B cell (primary cell): Measurements from ENCODE around the gene TRIP13. TPM values are rescaled to one million over a fixed set of nuclear protein-coding genes. Genes with fewer than 3 reads are reported as not detected.
A peak's percentile ranks its signal among the peaks of the same experiment; 100 is the strongest.

Experiments
- ATAC-seq: fragments of 200-7000 bp; cut with Tn5 transposase; one replicate; pipeline ENCODE4 v1.10.0; 2021; ENCODE audit warnings: low read depth, mild to moderate bottlenecking, moderate number of reproducible peaks, moderate library complexity
- CTCF ChIA-PET: fragments of 350-600 bp; sonication (Branson Sonifier 250); formaldehyde crosslinking; loops from one replicate; lab custom pipeline; 2021; ENCODE audit warnings: antibody characterized with exemption, inconsistent platforms; lab: Charles Lee
- POLR2A ChIA-PET: fragments of 350-600 bp; sonication (Branson Sonifier 250); formaldehyde crosslinking; loops from one replicate; lab custom pipeline; 2021; ENCODE audit warnings: antibody characterized with exemption; lab: Charles Lee
- DNase-seq: peaks from one replicate; pipeline ENCODE4 v3.0.0; 2013
- H2AFZ ChIP-seq: 2 replicates; pipeline ENCODE4 v1.6.1; 2012; ENCODE audit warnings: mild to moderate bottlenecking, low read depth, low read length; ENCODE audit not compliant: insufficient read depth, poor library complexity, severe bottlenecking
- H3K27ac ChIP-seq, 2 donors: 1 replicate in 1 of 2; 2 replicates in 1 of 2; pipeline ENCODE4 v1.5.1; 2012 to 2013; ENCODE audit warnings: low read length in 2 of 2, mild to moderate bottlenecking in 2 of 2, moderate library complexity in 1 of 2
- H3K27me3 ChIP-seq, 4 experiments: fragments of 200-600 bp in 1 of 4; sonication (generic) in 1 of 4; replicated peaks in 1 of 4; 1 replicate in 2 of 4; 2 replicates in 2 of 4; pipeline versions ENCODE4 v1.6.1 to v1.7.0; 2013 to 2016; ENCODE audit warnings: low read length in 3 of 4, mild to moderate bottlenecking in 2 of 4, mixed read lengths in 1 of 4, moderate library complexity in 1 of 4; ENCODE audit not compliant: insufficient read depth in 4 of 4, control insufficient read depth in 3 of 4; ENCODE audit errors: control extremely low read depth in 1 of 4
- H3K36me3 ChIP-seq, 2 experiments: replicated peaks in 1 of 2; 1 replicate in 1 of 2; 2 replicates in 1 of 2; pipeline versions ENCODE4 v1.6.1 to v1.7.1; 2013; ENCODE audit warnings: low read length in 1 of 2; ENCODE audit not compliant: insufficient read depth in 2 of 2, control insufficient read depth in 1 of 2; ENCODE audit errors: control extremely low read depth in 1 of 2, extremely low read depth in 1 of 2
- H3K4me1 ChIP-seq, 2 donors: fragments of 200-600 bp in 1 of 2; sonication (generic) in 1 of 2; 1 replicate in 1 of 2; 2 replicates in 1 of 2; pipeline versions ENCODE4 v1.5.1 to v1.6.1; 2013 to 2017; ENCODE audit warnings: low read length in 2 of 2; ENCODE audit not compliant: control insufficient read depth in 2 of 2, insufficient read depth in 2 of 2
- H3K4me2 ChIP-seq: replicated peaks from 2 replicates; pipeline ENCODE3; 2012; ENCODE audit warnings: mild to moderate bottlenecking, low read depth, low read length; ENCODE audit not compliant: poor library complexity, severe bottlenecking
- H3K4me3 ChIP-seq, 5 experiments: fragments of 200-600 bp in 1 of 5; sonication (generic) in 1 of 5; 1 replicate in 3 of 5; 2 replicates in 2 of 5; pipeline versions ENCODE4 v1.5.1 to v1.7.0; 2011 to 2016; ENCODE audit warnings: low read length in 4 of 5, mild to moderate bottlenecking in 4 of 5, low read depth in 2 of 5, control low read depth in 1 of 5, moderate library complexity in 1 of 5; ENCODE audit not compliant: insufficient read depth in 1 of 5; ENCODE audit errors: control extremely low read depth in 1 of 5, extremely low read depth in 1 of 5
- H3K79me2 ChIP-seq: fragments of 200-600 bp; sonication (generic); one replicate; pipeline ENCODE4 v1.6.0; 2016; ENCODE audit warnings: low read length; ENCODE audit not compliant: control insufficient read depth, insufficient read depth
- H3K9ac ChIP-seq: fragments of 200-600 bp; sonication (generic); 2 replicates; pipeline ENCODE4 v1.6.1; 2017; ENCODE audit warnings: mild to moderate bottlenecking, low read length, moderate library complexity
- H3K9me3 ChIP-seq, 3 donors: one replicate each; pipeline versions ENCODE4 v1.6.1 to v1.7.1; 2013; ENCODE audit warnings: low read length in 2 of 3; ENCODE audit not compliant: control insufficient read depth in 2 of 3, insufficient read depth in 1 of 3; ENCODE audit errors: control extremely low read depth in 1 of 3
- H4K20me1 ChIP-seq: 2 replicates; pipeline ENCODE4 v1.6.0; 2012; ENCODE audit warnings: mild to moderate bottlenecking, low read length; ENCODE audit not compliant: insufficient read depth, control insufficient read depth, poor library complexity, severe bottlenecking
- H3K27ac Mint-ChIP-seq: one replicate; pipeline ENCODE4 v1.8.0; 2021; ENCODE audit warnings: mixed read lengths
- H3K27me3 Mint-ChIP-seq: one replicate; pipeline ENCODE4 v1.8.0; 2021; ENCODE audit warnings: mixed read lengths
- H3K4me1 Mint-ChIP-seq: one replicate; pipeline ENCODE4 v1.8.0; 2021; ENCODE audit warnings: mixed read lengths
- H3K4me3 Mint-ChIP-seq: one replicate; pipeline ENCODE4 v1.8.0; 2021; ENCODE audit warnings: mixed read lengths
- H3K9me3 Mint-ChIP-seq: one replicate; pipeline ENCODE4 v1.8.0; 2022; ENCODE audit warnings: mixed read lengths; ENCODE audit not compliant: insufficient read depth
- CTCF ChIP-seq: fragments of 200-600 bp; IDR thresholded peaks from one replicate; pipeline ENCODE4 v1.8.0; 2022; ENCODE audit warnings: antibody characterized with exemption, mild to moderate bottlenecking
- EZH2 ChIP-seq: IDR thresholded peaks from 2 replicates; pipeline ENCODE4 v1.6.1; 2012; ENCODE audit warnings: borderline replicate concordance, low read depth, mild to moderate bottlenecking, moderate library complexity, low read length; ENCODE audit not compliant: insufficient read depth, poor library complexity, severe bottlenecking
- WGBS: methylation state at CpG from one replicate; pipeline ENCODE4 v1.1.5; 2013; ENCODE audit warnings: missing lambda C conversion rate; ENCODE audit not compliant: insufficient coverage; 5-methylcytosine and 5-hydroxymethylcytosine counted together
- intact Hi-C: fragments of 100-400 bp; cut with micrococcal nuclease; formaldehyde crosslinking; loops from one replicate; pipeline ENCODE4 v1.10.0; 2022
- polyA plus RNA-seq: library from polyadenylated mRNA; depleted of rRNA; stranded (reverse); fragments of >200 nt; gene quantifications from 2 replicates; pipeline ENCODE4 v1.2.3, GENCODE V29; 2012
- total RNA-seq, 2 donors: library from RNA; stranded (reverse); fragments of 120-200 nt in 1 of 2; gene quantifications; 1 replicate in 1 of 2; 2 replicates in 1 of 2; pipeline versions ENCODE4 v1.2.3 to v1.2.4, GENCODE V29; 2013 to 2022

Gene TRIP13
- total and polyA plus RNA-seq, 2 donors (not counting 1 experiment from before 2014, with no cell fraction given) = 0.63 to 1.1 TPM

GRCh38 chr5:922436-923280 lies 30.0 kb downstream of the TRIP13 start:
- peaks cover 0 to 16% (median 10%) of the 10 kb centered on the region in 4 experiments for H3K27me3 ChIP-seq
- Mint-ChIP-seq H3K4me3 (no peak overlapping the region), H3K4me1 (peaks cover 3% of the 10 kb centered on the region), H3K27ac (no peak overlapping the region), H3K27me3 (peaks cover 22% of the 10 kb centered on the region), H3K9me3 (no peaks in the 10 kb centered on the region)
- WGBS = 94% methylated on average over 15 of the region's 17 CpGs
- peaks cover 0 to 12% (median 0%) of the 10 kb centered on the region in 3 donors for H3K9me3 ChIP-seq
- no peaks in the 10 kb centered on the region for H3K36me3 ChIP-seq
- no peak overlapping the region for H3K9ac ChIP-seq
- POLR2A ChIA-PET = no interaction called here
- ATAC-seq = no peak
- intact Hi-C loops = loop anchor here (1.0 to 2.0 kb wide), 4 partner anchors 212 to 252 kb away; no protein-coding TSS in a partner anchor
- H3K4me1 ChIP-seq = peaks cover 10 to 15% of the 10 kb centered on the region in 2 donors
- H3K4me3 ChIP-seq = no peak overlapping the region
- no peak overlapping the region for H3K27ac ChIP-seq
- peak overlapping the region; percentile 20 for H2AFZ ChIP-seq
- H3K4me2 ChIP-seq = no peak overlapping the region
- CTCF ChIA-PET = interaction anchor here (1.2 to 3.7 kb wide), 6 partner anchors 211 to 722 kb away, joined by 3 to 29 read pairs (median 16); no protein-coding TSS in a partner anchor
- H3K79me2 ChIP-seq = no peaks in the 10 kb centered on the region
- H4K20me1 ChIP-seq = no peaks in the 10 kb centered on the region
- DNase-seq = no peak
- no peak for TF ChIP-seq EZH2
- no peak for TF ChIP-seq CTCF
